Measurements from ENCODE around the gene TOM1L2. TPM values are rescaled to one million over a fixed set of nuclear protein-coding genes. Genes with fewer than 3 reads are reported as not detected.

Gene TOM1L2
- total RNA-seq, 4 donors from 2014 or later, result 119 to 555 (median 155) TPM

DNA sequence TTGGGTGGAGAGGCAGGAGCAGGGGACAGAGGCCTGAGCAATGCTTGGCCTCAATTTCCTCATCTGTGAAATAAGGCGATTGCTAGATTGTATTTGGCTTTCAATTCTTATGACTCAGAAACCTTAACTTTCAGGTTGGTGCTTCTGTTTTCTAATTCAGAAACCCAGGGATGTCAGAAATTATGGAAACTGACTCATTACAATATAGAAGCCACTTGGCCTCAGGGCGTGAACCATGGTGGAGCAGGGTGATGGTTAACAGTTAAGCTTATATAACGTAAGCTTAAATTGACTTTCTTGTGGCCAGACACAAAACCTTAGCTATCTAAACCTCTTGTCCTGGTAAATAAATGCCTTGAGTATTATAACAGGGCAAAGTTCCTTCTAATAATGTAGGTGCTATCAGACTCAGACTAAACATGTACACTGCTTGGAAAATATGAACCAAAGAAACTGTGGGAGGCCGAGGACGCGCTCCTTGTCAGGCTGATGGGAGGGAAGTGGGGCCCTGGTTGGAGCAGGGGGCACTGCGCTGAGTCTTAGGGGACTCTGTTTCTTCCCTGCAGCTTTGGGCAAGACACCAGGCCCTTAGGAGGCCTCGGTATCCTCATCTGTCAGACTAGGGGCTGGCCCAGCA is 118.3 kb downstream of the TOM1L2 start:
- intact Hi-C loops (cut with DNase I; ENCODE audit: low total_unique reads), result loop anchor here (2.0 kb wide), 1 partner anchor 39 kb away; no protein-coding TSS in a partner anchor
- no peak for DNase-seq (ENCODE audit: low spot score in 2 of 2)
- TF ChIP-seq, protein P1, sequence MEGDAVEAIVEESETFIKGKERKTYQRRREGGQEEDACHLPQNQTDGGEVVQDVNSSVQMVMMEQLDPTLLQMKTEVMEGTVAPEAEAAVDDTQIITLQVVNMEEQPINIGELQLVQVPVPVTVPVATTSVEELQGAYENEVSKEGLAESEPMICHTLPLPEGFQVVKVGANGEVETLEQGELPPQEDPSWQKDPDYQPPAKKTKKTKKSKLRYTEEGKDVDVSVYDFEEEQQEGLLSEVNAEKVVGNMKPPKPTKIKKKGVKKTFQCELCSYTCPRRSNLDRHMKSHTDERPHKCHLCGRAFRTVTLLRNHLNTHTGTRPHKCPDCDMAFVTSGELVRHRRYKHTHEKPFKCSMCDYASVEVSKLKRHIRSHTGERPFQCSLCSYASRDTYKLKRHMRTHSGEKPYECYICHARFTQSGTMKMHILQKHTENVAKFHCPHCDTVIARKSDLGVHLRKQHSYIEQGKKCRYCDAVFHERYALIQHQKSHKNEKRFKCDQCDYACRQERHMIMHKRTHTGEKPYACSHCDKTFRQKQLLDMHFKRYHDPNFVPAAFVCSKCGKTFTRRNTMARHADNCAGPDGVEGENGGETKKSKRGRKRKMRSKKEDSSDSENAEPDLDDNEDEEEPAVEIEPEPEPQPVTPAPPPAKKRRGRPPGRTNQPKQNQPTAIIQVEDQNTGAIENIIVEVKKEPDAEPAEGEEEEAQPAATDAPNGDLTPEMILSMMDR (IDR thresholded peaks at IDR 0.05), result no peak
- no peak for TF ChIP-seq POLR2A (IDR thresholded peaks at IDR 0.05)
- 87 to 90% methylated on average over 8 of the region's 8 CpGs for WGBS, 2 donors
- H3K4me3 ChIP-seq (ENCODE audit: low read depth, poor library complexity, severe bottlenecking), result no peak overlapping the region

DNA sequence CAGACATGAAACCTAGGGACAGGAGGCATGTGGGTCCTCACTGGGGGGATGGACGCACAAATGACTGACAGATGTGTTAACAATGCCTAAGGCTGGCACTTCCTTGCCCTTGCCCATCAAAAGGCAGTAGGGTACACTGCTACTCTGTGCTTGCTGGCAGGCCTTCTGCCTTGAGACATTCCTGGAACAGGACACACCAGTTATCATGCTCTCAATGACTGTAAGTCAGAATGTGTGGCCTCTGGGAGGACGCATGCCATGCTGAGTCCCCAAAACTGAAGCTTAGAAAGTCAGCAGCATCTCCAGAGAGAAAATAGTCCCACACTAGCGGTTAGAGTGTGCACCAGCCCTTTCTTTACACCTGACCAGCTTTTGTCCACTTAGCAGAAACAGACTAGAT is 119.3 kb downstream of the TOM1L2 start:
- intact Hi-C loops (cut with DNase I; ENCODE audit: low total_unique reads), result no loop called here
- WGBS, 2 donors, result 80 to 81% methylated on average over 3 of the region's 3 CpGs
- DNase-seq (ENCODE audit: low spot score in 2 of 2), result no peak
- H3K4me3 ChIP-seq (ENCODE audit: low read depth, poor library complexity, severe bottlenecking), result no peak overlapping the region
- TF ChIP-seq, protein P1 (IDR thresholded peaks at IDR 0.05), result no peak
- TF ChIP-seq POLR2A (IDR thresholded peaks at IDR 0.05), result no peak

DNA sequence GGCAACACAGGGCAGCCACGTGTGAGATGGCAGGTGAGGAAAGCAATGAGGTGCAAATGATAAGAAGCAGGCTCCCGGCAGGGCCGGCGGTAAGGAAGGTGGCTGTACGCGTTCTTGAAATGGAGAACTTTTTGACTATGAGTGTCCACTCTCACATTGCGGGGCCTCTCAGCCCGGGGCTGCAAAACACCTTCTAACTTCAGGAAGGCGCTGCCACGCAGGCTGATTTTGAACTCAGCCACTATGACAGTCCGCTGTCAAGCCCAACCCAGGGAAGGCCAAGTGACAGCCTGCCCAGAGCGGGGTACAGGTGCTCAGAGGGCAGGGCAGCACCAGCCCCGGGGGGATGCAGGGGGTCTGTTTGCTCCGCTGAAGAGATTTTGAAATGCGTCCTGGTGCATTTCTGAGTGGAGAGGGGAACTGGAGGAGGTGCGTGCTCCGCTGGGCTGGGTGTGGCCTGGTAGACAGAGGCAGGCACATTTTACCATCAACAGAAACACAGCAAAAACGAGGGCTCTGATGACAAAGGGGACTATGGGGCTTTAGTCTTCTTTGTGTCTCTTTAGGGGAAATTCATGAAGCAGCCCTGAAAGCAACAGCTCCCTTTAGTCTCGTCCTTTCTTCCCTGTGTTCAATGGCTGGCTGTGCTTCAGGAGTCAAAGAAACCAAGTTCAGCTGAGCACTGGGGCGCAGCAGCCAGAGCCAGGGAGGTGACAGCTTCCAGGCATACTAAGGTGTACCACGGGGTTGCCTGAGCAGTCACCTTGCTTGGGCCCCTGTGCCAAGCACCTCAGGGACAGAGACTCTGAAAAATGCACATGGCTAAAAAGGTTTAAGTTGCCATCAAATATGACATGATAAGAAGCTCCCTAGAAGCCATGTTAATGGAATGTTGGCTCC is 120.8 kb downstream of the TOM1L2 start:
- 79 to 85% methylated on average over 21 of the region's 21 CpGs for WGBS, 2 donors
- H3K4me3 ChIP-seq (ENCODE audit: low read depth, poor library complexity, severe bottlenecking), result no peak overlapping the region
- TF ChIP-seq POLR2A (IDR thresholded peaks at IDR 0.05), result no peak
- TF ChIP-seq, protein P1 (IDR thresholded peaks at IDR 0.05), result no peak
- no peak for DNase-seq (ENCODE audit: low spot score in 2 of 2)
- intact Hi-C loops (cut with DNase I; ENCODE audit: low total_unique reads), result no loop called here

DNA sequence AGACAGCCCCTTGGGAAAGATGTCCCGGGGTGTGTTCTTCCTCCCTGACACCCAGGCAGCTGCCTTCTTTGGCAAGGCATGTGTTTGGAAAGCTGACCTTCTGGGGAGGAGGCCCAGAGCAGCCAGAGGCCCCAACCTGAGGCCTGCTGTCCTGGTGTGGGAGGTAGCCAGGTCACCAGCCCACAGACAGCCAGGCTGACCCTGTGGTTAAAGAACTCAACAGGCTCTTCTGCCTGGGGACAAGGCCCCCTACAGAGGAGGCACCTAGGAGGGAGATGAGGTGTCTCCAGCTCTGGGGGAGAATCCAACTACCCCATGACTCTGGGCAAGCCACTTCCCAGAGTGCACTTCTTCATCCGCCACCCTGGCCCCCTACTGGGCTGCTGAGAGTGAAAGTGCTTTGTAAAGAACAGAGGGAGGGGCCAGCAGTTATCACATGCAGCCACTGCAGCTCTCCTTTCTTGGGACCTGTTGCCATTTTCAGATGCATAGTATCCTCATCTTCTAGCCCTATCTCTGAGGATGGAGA is 122.3 kb downstream of the TOM1L2 start:
- DNase-seq (ENCODE audit: low spot score in 2 of 2), result no peak
- 51 to 81% methylated on average over 1 to 2 of the region's 2 CpGs for WGBS, 2 donors
- no peak overlapping the region for H3K4me3 ChIP-seq (ENCODE audit: low read depth, poor library complexity, severe bottlenecking)
- TF ChIP-seq POLR2A (IDR thresholded peaks at IDR 0.05), result no peak
- TF ChIP-seq, protein P1 (IDR thresholded peaks at IDR 0.05), result no peak
- intact Hi-C loops (cut with DNase I; ENCODE audit: low total_unique reads), result no loop called here

DNA sequence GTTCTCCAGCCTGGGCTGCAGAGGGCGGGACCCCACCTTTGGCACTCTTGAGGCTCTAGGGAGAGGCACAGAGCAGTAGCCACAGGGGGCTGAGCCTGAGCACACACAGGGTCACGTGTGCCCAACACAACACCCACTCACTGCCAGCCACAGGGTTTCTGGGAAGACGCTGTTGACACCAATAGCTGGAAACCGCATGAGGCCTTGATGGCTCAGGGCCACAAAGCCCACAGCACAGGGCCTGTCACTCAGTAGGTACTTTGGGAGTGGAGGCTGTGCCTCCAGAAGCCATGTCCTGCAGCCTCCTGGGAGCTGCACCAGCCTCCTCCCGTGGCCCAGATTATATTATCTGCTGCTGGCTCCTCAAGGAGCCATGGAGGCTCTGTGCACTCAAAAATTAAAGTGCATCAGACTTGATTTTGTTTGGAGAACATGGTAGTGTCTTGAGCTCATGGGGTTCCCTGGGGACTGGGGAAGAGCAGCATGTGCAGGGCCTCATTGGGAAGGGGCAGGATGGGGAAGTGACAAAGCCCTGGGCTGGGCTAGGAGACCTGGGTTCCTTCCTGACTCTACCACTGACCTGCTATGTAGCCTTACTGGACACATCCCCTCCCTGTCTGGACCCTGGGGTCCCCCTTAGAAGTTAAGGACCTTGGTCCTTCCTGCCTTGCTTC is 122.9 kb downstream of the TOM1L2 start:
- DNase-seq (ENCODE audit: low spot score in 2 of 2), result peak; percentile 77 to 95
- WGBS, 2 donors, result 21 to 28% methylated on average over 5 of the region's 5 CpGs
- TF ChIP-seq POLR2A (IDR thresholded peaks at IDR 0.05), result no peak
- TF ChIP-seq, protein P1 (IDR thresholded peaks at IDR 0.05), result no peak
- H3K4me3 ChIP-seq (ENCODE audit: low read depth, poor library complexity, severe bottlenecking), result no peak overlapping the region
- intact Hi-C loops (cut with DNase I; ENCODE audit: low total_unique reads), result no loop called here

Measured in lower leg skin (tissue), 4 donors.